Small intestine (tissue), 7 donors: ENCODE results near the gene FNIP2. TPM values are rescaled to one million over a fixed set of nuclear protein-coding genes. Genes with fewer than 3 reads are reported as not detected.

Source experiments
- DNase-seq, 2 donors: peaks; one replicate each; pipeline versions ENCODE4 v3.0.0 to v3.0.0-alpha.2; 2013
- FAIRE-seq: peaks from 2 replicates; lab custom pipeline; 2012; peaks lifted over from hg19 to GRCh38; lab: Jason Lieb, UNC
- H3K27ac ChIP-seq, 3 donors: one replicate each; pipeline ENCODE4 v1.5.1; 2013; ENCODE audit warnings: low read length in 2 of 3, mild to moderate bottlenecking in 2 of 3, control low read depth in 1 of 3, inconsistent platforms in 1 of 3, low read depth in 1 of 3, moderate library complexity in 1 of 3
- H3K27me3 ChIP-seq, 3 donors: one replicate each; pipeline ENCODE4 v1.6.1; 2013; ENCODE audit warnings: low read length in 3 of 3, inconsistent platforms in 1 of 3; ENCODE audit not compliant: control insufficient read depth in 3 of 3, insufficient read depth in 3 of 3
- H3K36me3 ChIP-seq, 3 donors: one replicate each; pipeline ENCODE4 v1.6.1; 2013; ENCODE audit warnings: low read length in 3 of 3, inconsistent platforms in 1 of 3, low read depth in 1 of 3, mild to moderate bottlenecking in 1 of 3, moderate library complexity in 1 of 3; ENCODE audit not compliant: control insufficient read depth in 3 of 3, insufficient read depth in 2 of 3
- H3K4me1 ChIP-seq, 3 donors: one replicate each; pipeline ENCODE4 v1.6.1; 2013; ENCODE audit warnings: low read length in 2 of 3, inconsistent platforms in 1 of 3, low read depth in 1 of 3, mild to moderate bottlenecking in 1 of 3, moderate library complexity in 1 of 3; ENCODE audit not compliant: control insufficient read depth in 3 of 3, insufficient read depth in 2 of 3
- H3K4me3 ChIP-seq, 3 donors: one replicate each; pipeline ENCODE4 v1.5.1; 2013; ENCODE audit warnings: low read length in 3 of 3, control low read depth in 1 of 3, inconsistent platforms in 1 of 3, low read depth in 1 of 3, mild to moderate bottlenecking in 1 of 3, moderate library complexity in 1 of 3
- H3K9me3 ChIP-seq, 2 donors: one replicate each; pipeline ENCODE4 v1.6.1; 2013; ENCODE audit warnings: low read depth in 1 of 2, low read length in 1 of 2; ENCODE audit not compliant: control insufficient read depth in 2 of 2, insufficient read depth in 1 of 2
- WGBS, 3 donors: extraction: QIAGEN DNeasy Blood & Tissue Kit; methylation state at CpG; one replicate each; pipeline ENCODE4 v1.1.7; 2013; 5-methylcytosine and 5-hydroxymethylcytosine counted together
- polyA plus RNA-seq, 4 donors: library from polyadenylated mRNA; stranded (reverse) in 3 of 4; unstranded in 1 of 4; fragments of 200-250 nt in 3 of 4; fragments of 120-200 nt in 1 of 4; gene quantifications; one replicate each; pipeline versions ENCODE4 v1.2.1 to v1.2.3, GENCODE V29; 2013
- donor health status: healthy with polysubstance abuse.
- donor health status: control.
- donor health status: control.
- donor health status: Bipolar disorder and iron deficiency.
- donor health status: healthy.

The FNIP2 gene
- polyA plus RNA-seq, 4 donors = 3.5 to 25.2 (median 6.7) TPM

DNA sequence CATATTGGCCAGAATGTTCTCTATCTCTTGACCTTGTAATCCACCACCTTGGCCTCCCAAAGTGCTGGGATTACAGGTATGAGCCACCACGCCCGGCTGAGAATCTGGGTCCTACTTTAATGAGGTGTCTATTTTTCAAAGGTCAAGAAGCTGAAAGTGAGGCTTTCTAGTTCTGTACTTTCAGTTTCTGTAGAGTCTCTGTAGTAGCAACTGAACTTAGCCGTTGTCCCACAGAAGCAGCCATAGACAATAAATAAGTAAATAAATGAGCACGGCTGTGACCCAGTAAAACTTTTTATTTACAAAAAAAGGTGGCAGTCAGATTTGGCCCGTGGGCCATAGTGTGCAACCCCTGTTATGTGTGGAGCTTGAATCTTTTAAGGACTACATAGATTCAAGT lies 92.0 kb downstream of the FNIP2 start:
- no peaks in the 10 kb centered on the region for H3K4me1 ChIP-seq
- no peak overlapping the region for H3K4me3 ChIP-seq
- no peaks in the 10 kb centered on the region for H3K9me3 ChIP-seq
- FAIRE-seq (no peak), DNase-seq (peak in 1 of 2 donors; percentile 49)
- H3K27me3 ChIP-seq = no peaks in the 10 kb centered on the region
- H3K27ac ChIP-seq = no peak overlapping the region
- H3K36me3 ChIP-seq = peaks cover 2 to 24% (median 5%) of the 10 kb centered on the region in 3 donors
- 20 to 48% (median 24%) methylated on average over 5 of the region's 5 CpGs for WGBS, 3 donors

DNA sequence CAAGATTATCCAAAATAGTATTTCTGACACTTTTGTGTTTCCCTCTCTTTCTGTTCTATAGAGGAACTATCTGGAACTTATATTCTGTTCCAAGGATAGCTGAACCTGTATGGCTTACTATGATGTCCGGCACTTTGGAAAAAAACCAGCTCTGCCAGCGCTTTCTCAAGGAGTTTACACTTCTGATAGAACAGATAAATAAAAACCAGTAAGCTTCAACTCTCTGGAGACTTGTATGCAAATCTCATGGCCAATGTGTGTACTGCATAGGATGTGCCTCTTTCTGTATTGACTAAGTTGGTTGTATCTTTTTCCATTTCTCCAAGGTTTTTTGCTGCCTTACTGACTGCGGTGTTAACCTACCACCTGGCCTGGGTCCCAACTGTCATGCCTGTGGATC lies 92.5 kb downstream of the FNIP2 start:
- WGBS, 3 donors = 87 to 94% (median 88%) methylated on average over 3 of the region's 3 CpGs
- DNase-seq = no peak
- FAIRE-seq = no peak
- no peaks in the 10 kb centered on the region for H3K9me3 ChIP-seq
- peaks cover 2 to 24% (median 5%) of the 10 kb centered on the region in 3 donors for H3K36me3 ChIP-seq
- H3K4me3 ChIP-seq = no peak overlapping the region
- H3K27ac ChIP-seq = no peak overlapping the region
- H3K4me1 ChIP-seq = no peaks in the 10 kb centered on the region
- H3K27me3 ChIP-seq = no peaks in the 10 kb centered on the region

DNA sequence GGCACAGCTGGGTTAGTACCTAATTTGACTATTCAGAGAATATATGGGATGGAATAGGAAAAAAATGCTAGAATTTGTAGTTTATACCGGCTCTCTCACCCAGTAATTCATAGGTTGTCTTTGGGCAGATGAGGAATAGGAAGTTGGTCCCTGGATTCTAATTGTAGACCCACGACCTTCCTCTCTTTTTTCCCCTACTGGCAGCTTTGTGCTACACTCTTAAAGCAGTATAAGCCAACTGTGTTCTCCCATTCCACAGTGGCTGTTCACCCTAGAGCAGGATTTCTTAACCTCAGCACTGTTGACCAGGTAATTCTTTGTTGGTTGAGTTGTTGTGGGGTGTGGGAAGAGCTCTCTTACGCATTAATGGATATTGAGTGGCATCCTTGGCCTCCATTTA lies 92.9 kb downstream of the FNIP2 start:
- no peak for FAIRE-seq
- H3K27me3 ChIP-seq = no peaks in the 10 kb centered on the region
- H3K4me1 ChIP-seq = no peaks in the 10 kb centered on the region
- H3K9me3 ChIP-seq = no peaks in the 10 kb centered on the region
- peaks cover 2 to 24% (median 5%) of the 10 kb centered on the region in 3 donors for H3K36me3 ChIP-seq
- H3K27ac ChIP-seq = no peak overlapping the region
- H3K4me3 ChIP-seq = no peak overlapping the region
- DNase-seq = no peak
- 91 to 93% (median 93%) methylated on average over 3 of the region's 3 CpGs for WGBS, 3 donors

DNA sequence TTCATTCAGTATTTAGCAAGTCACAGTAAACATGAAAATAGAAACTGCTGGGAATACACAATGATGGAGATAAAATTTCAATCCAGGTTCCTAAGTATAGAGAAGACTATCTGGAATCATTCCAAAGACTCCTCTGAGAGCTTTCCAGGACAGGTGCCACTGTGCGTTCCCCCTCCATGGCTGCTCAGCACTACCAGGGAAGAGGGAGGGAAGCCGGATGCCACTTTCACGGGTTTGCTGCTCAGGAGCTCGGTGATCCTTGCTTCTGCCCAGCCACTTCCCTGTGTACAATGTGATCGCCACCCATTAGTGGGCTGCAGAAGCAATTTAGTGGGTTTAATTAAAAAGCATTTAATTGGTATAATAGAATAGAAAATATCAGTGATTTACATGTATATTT lies 94.5 kb downstream of the FNIP2 start:
- no peak for FAIRE-seq
- Histone ChIP-seq H3K27ac (no peak overlapping the region), H3K4me1 (no peaks in the 10 kb centered on the region), H3K36me3 (peaks cover 2 to 36% (median 5%) of the 10 kb centered on the region in 3 donors), H3K27me3 (no peaks in the 10 kb centered on the region), H3K4me3 (no peak overlapping the region), H3K9me3 (no peaks in the 10 kb centered on the region)
- no peak for DNase-seq
- WGBS, 3 donors = 96 to 100% (median 98%) methylated on average over 5 of the region's 5 CpGs

DNA sequence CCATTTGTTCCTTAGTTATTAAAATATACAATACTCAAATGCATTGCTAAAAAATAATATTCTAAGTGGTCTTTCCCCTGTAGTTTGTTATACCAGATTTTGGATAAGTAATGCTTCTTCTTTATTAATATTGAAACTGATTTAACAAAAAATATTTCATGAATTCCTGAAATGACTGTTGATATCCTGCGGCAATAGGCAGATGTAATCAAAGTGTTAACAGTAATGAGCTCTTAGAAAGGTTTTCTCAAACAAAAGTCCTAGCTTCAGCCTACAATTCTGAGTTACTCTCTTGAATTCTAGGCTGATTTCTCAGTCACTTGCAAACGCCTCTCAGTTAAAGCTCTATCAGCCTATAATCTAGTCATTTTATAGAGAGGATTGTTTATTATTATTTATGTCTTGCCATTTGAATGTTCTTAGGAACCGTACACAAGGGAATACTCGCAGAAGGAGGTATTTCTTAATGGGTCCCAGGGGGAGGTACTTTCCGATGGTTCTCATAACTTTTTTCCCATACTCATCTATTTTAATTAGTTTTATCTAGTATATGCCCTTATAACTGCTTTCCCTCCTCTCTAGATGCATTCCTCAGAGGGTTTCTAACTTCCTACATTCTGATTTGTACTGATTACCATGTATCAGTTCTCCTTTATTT lies 96.8 kb downstream of the FNIP2 start:
- FAIRE-seq = no peak

DNA sequence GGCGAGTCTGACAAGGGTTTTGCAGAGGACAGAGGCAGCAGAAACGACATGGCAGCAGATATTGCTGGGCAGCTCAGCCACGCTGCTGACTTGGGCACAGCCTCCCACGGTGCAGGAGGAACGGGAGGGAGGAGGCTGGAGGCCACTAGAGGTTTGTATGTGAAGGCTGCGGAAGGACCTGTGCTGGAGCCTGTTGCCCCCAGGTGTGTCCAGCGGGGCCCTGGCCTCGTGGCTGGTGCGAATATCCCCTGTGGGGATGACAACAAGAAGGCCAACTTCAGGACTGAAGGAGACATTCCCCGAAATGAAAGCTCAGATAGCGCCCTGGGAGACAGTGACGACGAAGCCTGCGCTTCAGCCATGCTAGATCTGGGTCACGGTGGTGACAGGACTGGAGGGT lies 100.2 kb downstream of the FNIP2 start:
- no peak for FAIRE-seq

More for the DNA sequence above, 96.8 kb downstream of the FNIP2 start:
- no peaks in the 10 kb centered on the region for H3K9me3 ChIP-seq
- no peak overlapping the region for H3K4me3 ChIP-seq
- H3K27me3 ChIP-seq = no peaks in the 10 kb centered on the region
- no peak for DNase-seq
- H3K4me1 ChIP-seq = no peaks in the 10 kb centered on the region
- WGBS, 3 donors = 70 to 93% (median 83%) methylated on average over 5 of the region's 5 CpGs
- no peak overlapping the region for H3K27ac ChIP-seq
- H3K36me3 ChIP-seq = peaks cover 2 to 55% (median 3%) of the 10 kb centered on the region in 3 donors

DNA sequence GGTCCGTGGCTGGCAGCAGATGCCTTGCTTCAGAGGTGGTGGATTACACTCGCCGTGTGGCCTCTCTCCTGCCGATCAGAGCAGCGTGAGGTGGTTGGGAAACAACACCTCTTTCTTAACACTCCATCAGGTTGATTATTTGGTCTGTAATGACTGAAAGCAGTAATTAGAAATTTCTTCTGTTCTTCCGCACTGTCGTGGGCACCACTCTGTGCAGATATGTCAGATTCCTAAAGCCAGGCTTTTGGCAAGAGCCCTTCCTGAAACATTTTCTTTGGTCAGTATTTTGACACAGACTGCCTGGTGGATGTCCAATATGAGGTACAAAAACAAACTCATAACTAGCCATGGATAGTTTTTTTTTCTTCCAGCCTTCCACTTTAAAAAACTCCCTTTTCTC lies 100.9 kb downstream of the FNIP2 start:
- no peaks in the 10 kb centered on the region for H3K4me1 ChIP-seq
- 87 to 93% (median 93%) methylated on average over 7 of the region's 7 CpGs for WGBS, 3 donors
- FAIRE-seq (no peak), DNase-seq (no peak)
- no peak overlapping the region for H3K27ac ChIP-seq
- no peaks in the 10 kb centered on the region for H3K9me3 ChIP-seq
- H3K27me3 ChIP-seq = no peaks in the 10 kb centered on the region
- H3K4me3 ChIP-seq = no peak overlapping the region
- peaks cover 0 to 41% (median 0%) of the 10 kb centered on the region in 3 donors for H3K36me3 ChIP-seq

More for the DNA sequence above, 100.2 kb downstream of the FNIP2 start:
- Histone ChIP-seq H3K9me3 (no peaks in the 10 kb centered on the region), H3K4me3 (no peak overlapping the region), H3K36me3 (peaks cover 0 to 42% (median 0%) of the 10 kb centered on the region in 3 donors), H3K27ac (no peak overlapping the region), H3K27me3 (no peaks in the 10 kb centered on the region), H3K4me1 (no peaks in the 10 kb centered on the region)
- WGBS, 3 donors = 92 to 95% (median 95%) methylated on average over 15 of the region's 15 CpGs
- DNase-seq = no peak

DNA sequence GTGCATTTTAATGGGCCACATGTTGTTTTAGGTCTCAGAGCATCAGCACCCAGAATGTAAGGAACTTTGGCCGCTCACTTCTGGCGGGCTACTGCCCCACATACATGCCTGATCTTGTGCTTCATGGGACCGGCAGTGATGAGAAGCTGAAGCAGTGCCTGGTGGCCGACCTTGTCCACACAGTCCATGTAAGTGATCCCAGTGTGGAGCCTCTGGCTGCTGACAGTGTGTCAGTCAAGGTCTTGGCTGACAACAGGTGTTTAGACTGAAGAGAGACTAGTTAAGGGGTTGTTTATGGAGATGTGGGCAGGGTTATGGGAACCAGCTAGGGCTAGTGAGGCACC lies 101.4 kb downstream of the FNIP2 start:
- DNase-seq = no peak
- no peaks in the 10 kb centered on the region for H3K9me3 ChIP-seq
- 90 to 94% (median 93%) methylated on average over 4 of the region's 4 CpGs for WGBS, 3 donors
- H3K4me1 ChIP-seq = no peaks in the 10 kb centered on the region
- H3K27ac ChIP-seq = peak overlapping the region in 1 of 3 donors; percentile 17
- no peaks in the 10 kb centered on the region for H3K27me3 ChIP-seq
- no peak for FAIRE-seq
- peaks cover 0 to 41% (median 0%) of the 10 kb centered on the region in 3 donors for H3K36me3 ChIP-seq
- no peak overlapping the region for H3K4me3 ChIP-seq
